Measurements from ENCODE around the gene ING4.

Gene ING4

GRCh38 chr12:6644257-6644596, 18.7 kb downstream of the ING4 start:
- peak overlapping the region; percentile 8 for H3K4me3 ChIP-seq (ENCODE audit: low read depth, low read length)
- TF ChIP-seq CTCF (IDR thresholded peaks at IDR 0.05; ENCODE audit: low read depth, low read length, missing control alignments), result no peak
- DNase-seq (ENCODE audit: low read depth), result no peak

GRCh38 chr12:6643569-6644256, 19.2 kb downstream of the ING4 start:
- H3K4me3 ChIP-seq (ENCODE audit: low read depth, low read length), result no peak overlapping the region
- no peak for DNase-seq (ENCODE audit: low read depth)

GRCh38 chr12:6641131-6641530, 21.8 kb downstream of the ING4 start:
- DNase-seq (ENCODE audit: low read depth), result no peak
- no peak overlapping the region for H3K4me3 ChIP-seq (ENCODE audit: low read depth, low read length)
- no peak for TF ChIP-seq CTCF (IDR thresholded peaks at IDR 0.05; ENCODE audit: low read depth, low read length, missing control alignments)

More at GRCh38 chr12:6643569-6644256, 19.2 kb downstream of the ING4 start:
- TF ChIP-seq CTCF (IDR thresholded peaks at IDR 0.05; ENCODE audit: low read depth, low read length, missing control alignments), result no peak

- H3K4me3 ChIP-seq (ENCODE audit: low read depth, low read length), result no peak overlapping the region
- TF ChIP-seq CTCF (IDR thresholded peaks at IDR 0.05; ENCODE audit: low read depth, low read length, missing control alignments), result no peak
- no peak for DNase-seq (ENCODE audit: low read depth)
Observed at GRCh38 chr12:6640497-6640896, 22.4 kb downstream of the ING4 start.

- DNase-seq (ENCODE audit: low read depth), result no peak
- TF ChIP-seq CTCF (IDR thresholded peaks at IDR 0.05; ENCODE audit: low read depth, low read length, missing control alignments), result no peak
- no peak overlapping the region for H3K4me3 ChIP-seq (ENCODE audit: low read depth, low read length)
Observed at GRCh38 chr12:6639151-6639801, 23.6 kb downstream of the ING4 start.

- TF ChIP-seq CTCF (IDR thresholded peaks at IDR 0.05; ENCODE audit: low read depth, low read length, missing control alignments), result no peak
- H3K4me3 ChIP-seq (ENCODE audit: low read depth, low read length), result no peak overlapping the region
- no peak for DNase-seq (ENCODE audit: low read depth)
Observed at GRCh38 chr12:6638305-6638704, 24.6 kb downstream of the ING4 start.
